SU-DHL-6 (cell line): Measurements from ENCODE around the gene SLC30A7.

Source experiments
- EZH2phosphoT487 ChIP-seq: fragments of 200-600 bp; sonication (generic), shearing (Covaris generic); conservative IDR thresholded peaks from 2 replicates; pipeline ENCODE4 v1.6.1; 2018; ENCODE audit warnings: mild to moderate bottlenecking, antibody characterized with exemption, low read length, moderate library complexity, mixed read lengths
- TF ChIP-seq, protein P1 (sequence below): fragments of 200-600 bp; sonication (generic); IDR thresholded peaks from one replicate; pipeline ENCODE4 v1.5.1; 2017; ENCODE audit warnings: antibody characterized with exemption, mild to moderate bottlenecking, low read length, moderate library complexity; ENCODE audit not compliant: insufficient read depth, poor library complexity, severe bottlenecking

DNA sequence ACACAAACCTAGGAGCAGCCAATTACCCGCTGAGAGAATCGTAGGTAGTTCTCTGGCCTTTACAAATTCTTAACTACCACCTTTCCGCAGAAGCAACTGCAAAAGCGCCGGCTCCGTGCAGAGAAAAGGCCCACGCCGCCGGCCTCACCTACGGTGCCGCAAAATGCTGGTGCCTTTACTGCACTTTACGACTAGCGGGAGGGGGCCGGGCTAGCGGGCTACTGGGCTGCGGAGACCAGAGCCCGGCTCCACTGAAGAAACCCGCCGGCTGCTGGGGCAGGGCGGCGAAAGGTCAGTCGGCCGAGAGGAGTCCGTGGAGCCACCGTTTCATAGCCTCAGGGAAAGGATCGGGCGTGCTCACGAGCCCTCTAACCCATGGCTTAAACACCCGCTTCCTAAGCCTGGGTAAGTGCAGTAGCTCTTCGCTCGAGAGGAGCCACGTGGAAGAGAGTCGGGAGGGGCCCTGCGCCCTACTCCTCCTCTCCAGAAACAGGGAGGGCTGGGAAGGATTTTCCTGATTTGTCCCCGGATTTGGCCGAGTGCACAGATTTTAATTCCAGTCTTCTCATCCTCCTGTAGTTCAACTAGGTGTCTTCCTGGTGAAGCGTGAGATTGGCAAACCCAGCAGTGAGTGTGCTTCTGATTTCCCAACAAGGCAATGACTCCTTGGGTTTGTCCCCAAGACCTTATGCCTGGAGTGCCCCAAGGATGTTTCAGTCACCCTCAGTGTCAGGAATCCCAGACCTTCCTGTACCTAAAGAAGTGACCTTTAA lies 130.0 kb downstream of the SLC30A7 start, which contains the start of gene DPH5:
- TF ChIP-seq, protein P1, sequence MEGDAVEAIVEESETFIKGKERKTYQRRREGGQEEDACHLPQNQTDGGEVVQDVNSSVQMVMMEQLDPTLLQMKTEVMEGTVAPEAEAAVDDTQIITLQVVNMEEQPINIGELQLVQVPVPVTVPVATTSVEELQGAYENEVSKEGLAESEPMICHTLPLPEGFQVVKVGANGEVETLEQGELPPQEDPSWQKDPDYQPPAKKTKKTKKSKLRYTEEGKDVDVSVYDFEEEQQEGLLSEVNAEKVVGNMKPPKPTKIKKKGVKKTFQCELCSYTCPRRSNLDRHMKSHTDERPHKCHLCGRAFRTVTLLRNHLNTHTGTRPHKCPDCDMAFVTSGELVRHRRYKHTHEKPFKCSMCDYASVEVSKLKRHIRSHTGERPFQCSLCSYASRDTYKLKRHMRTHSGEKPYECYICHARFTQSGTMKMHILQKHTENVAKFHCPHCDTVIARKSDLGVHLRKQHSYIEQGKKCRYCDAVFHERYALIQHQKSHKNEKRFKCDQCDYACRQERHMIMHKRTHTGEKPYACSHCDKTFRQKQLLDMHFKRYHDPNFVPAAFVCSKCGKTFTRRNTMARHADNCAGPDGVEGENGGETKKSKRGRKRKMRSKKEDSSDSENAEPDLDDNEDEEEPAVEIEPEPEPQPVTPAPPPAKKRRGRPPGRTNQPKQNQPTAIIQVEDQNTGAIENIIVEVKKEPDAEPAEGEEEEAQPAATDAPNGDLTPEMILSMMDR, result no peak
- no peak for TF ChIP-seq EZH2phosphoT487
